NK-92 (cell line): ENCODE results near the gene PLVAP.
A peak's percentile ranks its signal among the peaks of the same experiment; 100 is the strongest.

Experiments used
- DNase-seq: peaks from one replicate; lab custom pipeline; 2025; ENCODE audit not compliant: unreplicated experiment; lab: John Stamatoyannopoulos, UW

PLVAP gene

GRCh38 chr19:17324357-17325114, 52.6 kb downstream of the PLVAP start:
- no peak for DNase-seq

DNA sequence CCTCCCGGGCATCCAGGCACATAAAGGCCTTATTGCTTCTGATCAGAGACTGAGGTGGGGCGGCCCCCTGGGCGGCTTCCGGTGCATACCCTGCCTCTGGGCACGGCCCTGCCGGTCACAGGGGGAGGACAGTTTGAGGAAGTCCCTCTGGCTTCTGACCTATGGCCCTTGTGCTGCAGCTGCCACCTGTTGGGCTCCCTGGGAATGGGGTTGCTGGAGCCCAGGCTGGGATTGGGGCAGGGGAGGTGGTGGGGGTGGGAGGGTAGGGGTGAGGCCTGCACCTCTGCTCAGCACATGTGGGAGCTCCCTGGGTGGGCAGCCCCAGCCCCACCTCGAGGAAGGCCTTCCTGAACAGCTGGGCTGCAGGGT, 53.2 kb downstream of the PLVAP start:
- no peak for DNase-seq

DNA sequence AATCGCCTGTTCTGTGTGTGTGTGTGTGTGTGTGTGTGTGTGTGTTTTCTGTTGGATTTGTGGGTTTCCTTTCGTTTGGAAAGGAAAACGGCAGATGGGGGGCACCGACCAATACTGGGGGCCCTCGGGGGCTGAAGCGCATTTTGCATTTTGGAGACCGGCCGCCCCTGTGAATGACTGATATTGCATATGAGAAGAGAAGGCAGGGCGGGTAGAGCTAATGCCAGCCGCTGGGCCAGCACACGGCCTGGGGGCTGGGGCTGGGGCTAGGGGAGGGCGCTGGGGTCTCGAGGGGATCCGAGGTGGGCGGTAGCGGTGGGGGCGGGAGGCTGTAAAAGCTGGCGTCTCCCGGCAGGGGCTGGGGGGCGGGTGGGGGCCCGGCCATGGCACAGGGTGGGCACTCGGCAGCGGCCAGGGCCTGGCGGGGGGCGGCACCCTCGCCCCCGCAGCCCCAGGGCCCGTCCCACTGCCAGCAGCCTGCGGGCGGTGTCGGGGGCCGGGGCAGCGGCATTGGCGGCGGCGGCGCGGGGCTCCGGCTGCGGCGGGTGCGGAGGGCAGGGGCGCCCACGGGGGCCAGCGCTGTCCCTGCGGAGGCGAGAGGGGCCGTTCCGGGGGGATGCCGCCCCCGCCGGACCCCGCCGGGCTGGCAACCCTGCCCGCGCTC, 53.7 kb downstream of the PLVAP start:
- no peak for DNase-seq

DNA sequence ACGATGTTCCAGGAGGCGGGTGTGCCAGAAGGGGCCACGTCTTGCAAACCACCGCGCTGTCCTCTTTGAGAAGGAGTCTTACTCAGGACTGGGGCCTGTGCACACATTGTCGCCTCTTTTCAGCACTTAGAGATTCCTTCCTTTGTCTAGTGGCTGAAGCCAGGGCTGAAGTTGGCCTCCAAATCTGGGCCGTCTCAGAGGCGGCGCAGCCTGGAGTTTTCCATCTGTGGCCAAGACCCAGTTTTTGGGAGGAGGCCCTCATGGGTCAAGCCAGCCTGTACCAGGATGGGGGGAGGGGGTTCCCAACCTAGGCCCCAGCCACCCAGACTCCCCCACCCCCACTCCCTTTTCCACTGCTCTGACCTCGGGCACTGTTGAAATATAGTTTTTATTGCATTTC, 54.3 kb downstream of the PLVAP start:
- no peak for DNase-seq

DNA sequence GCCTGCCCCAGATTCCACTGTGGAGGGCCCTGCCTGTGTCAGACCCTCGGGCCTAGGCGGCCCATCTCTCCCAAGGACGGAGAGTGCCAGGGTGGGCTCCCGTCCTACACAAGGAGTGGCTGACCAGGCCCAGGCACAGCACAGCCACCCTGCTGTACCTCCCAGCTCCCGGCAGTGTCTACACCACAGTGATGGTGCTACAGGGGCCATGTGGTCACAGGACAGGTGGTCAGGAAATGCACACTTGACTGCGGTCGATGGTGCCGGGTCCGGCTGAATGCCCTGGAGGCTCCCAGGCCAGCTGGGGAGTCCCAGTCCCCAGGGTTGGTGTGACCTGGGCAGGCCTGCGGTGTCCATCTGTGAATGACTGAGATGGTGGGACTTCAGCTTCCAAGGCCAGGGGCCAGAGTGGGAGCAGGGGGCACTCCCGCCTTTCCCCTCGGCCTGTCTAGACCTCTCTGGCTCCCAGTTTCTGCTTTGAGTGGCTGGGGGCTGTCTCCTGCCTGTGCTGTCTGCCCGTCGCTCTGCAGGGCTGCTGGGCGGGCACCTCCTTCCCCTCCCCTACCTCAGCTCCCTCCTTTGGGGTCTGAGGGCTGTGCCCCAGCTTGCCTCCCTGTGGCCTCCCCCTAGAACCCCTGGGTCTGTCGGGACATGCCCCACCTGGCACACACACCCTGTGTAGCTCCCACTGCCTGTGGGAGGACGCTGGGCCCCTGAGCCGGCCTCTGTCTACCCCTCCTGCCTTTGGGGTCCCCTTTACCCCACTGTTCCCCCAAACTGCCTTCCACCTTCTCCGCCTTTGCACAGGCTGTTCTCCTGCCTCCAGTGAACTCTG, 55.3 kb downstream of the PLVAP start:
- no peak for DNase-seq

- DNase-seq = no peak
Observed at GRCh38 chr19:17320435-17320834, 56.7 kb downstream of the PLVAP start.

- DNase-seq = no peak
Observed at GRCh38 chr19:17319473-17320238, 57.5 kb downstream of the PLVAP start.

DNA sequence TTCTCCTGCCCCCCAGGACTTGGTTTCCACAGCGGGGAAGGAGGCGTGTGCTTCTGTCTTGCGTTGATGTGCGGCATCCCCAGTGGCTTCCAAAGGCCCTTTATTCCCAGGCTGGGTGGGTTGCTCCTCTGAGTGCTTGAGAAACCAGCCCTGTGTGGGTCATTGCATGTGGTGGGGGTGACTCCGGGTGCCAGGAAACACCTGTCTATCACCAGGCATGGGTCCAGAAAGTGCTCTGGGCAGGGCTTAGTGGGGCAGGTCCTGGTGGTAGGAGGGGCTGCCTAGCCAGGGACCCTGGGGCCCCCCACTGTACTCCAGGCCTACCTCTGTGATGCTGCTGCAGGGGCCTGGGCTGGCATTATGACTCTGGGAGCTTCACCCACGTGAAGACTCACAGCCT, 58.2 kb downstream of the PLVAP start:
- no peak for DNase-seq

- DNase-seq = no peak
Observed at GRCh38 chr19:17314007-17314593, 63.0 kb downstream of the PLVAP start.

GRCh38 chr19:17312189-17313113, 64.7 kb downstream of the PLVAP start:
- no peak for DNase-seq

- DNase-seq = no peak
Observed at GRCh38 chr19:17311455-17312188, 65.5 kb downstream of the PLVAP start.

DNA sequence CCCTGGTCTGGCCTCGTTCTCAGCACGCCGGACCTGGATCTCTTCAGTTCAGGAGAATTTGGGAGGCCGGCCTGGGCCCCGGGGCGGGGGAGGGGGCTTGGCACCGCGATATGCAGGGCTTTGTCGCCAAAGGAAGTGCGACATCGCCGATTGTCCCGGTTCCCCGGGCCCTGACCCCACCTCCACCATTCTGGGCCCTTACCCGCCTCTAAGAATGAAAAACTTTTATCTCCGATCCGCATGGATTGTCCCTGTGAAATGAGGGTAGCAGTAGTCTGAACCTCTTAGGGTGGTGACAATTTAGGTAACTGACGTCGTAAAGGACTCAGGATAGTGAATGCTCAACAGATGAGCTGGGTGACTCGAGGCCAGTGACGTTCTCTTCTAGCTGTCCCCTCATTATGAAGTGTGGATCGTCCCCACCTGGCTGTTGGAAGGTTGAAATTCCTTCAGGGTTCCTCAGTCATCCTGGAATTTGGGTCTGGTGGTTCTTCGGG, 67.1 kb downstream of the PLVAP start:
- no peak for DNase-seq

DNA sequence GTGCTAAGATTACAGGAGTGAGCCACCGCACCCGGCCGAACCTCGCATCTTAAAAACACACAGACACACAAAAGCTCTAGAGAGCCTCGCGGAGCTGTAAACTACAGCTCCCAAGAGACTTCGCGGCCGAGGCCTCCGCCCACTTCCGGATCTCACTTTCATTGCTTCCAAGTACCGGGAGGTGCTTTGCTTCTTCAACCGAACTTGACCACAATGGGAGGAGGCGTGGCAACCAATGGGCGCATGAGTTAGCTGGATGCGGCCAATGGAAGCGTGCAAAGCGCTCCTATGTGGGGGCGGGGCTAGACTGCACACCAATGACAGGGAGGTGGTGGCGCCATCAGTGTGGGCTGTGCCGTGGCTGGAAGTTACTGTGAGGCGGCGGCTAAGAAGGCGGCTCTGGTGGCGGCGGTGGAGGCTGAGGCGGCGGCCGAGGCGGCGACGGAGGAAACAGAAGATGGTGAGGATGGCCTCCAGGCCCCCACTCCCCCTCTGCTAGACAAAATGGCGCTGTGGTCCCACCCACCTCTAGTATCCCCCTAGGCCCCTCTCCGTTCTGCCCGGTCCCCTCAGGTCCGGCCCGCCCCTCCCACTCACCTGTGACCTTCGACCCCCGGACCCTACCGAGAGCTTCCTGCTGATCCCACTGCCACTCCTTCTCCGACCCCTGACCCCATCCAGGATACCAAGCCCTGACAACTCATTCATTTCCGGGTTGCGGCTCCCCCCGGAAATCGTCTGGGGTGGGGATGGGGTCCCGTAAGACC, 67.8 kb downstream of the PLVAP start, which contains the start of gene DDA1:
Gene DDA1, plus strand, starts transcription at position 366 of the 767 bp plus-strand sequence. Its CDS starts 92 bp downstream, at position 458.
- peak; percentile 99 for DNase-seq

GRCh38 chr19:17307876-17308377, 69.2 kb downstream of the PLVAP start:
- no peak for DNase-seq

- DNase-seq = no peak
Observed at GRCh38 chr19:17306285-17306714, 70.8 kb downstream of the PLVAP start.

DNA sequence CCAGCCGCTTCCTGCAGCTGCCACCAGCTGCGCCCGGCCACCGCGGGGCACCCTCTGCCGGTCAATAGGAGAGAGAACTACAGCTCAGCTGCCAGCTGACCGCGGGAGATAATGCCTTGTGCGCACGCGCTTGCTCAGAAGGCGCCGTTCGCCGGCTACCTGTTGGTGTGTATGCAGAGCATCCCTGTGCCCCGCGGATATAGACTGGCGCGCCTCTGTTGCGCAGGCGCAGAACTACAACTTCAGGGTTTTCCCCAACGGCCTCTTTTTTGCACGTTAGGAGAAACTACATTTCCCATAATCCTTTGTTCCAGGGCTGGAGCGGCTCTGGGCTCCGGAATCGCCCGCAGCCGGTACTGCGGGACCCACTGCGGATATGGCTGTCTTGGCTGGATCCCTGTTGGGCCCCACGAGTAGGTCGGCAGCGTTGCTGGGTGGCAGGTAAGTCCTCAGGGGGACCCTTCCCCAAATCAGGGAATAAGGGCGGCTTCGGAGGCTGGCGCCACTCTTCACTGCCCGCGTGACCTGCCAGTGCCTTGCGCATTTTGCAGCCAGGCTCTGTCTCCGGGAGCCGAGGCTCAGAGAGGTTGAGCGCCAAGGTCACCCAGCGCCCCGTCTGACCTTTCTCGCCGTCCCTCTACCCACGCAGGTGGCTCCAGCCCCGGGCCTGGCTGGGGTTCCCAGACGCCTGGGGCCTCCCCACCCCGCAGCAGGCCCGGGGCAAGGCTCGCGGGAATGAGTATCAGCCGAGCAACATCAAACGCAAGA, 71.4 kb downstream of the PLVAP start, which contains the start of gene MRPL34:
Gene MRPL34, plus strand, starts transcription at position 356 of the 768 bp plus-strand sequence. Its CDS starts 21 bp downstream, at position 377.
- peak; percentile 85 for DNase-seq

DNA sequence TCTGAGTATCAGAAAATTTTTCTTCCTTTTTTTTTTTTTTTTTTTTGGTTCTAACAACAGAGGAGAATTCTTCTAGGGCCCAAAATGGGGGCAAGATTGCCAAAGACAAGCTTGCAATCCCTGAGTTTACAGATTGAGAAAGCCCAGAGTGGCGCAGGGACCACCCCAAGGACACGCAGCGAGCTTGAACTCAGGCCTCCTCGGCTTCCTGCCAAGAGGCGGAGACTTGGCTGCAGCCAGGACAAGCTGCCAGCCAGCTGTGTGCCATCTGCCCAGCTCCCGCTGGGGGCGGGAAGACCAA, 72.0 kb downstream of the PLVAP start:
- no peak for DNase-seq
